HT-29 (cell line): ENCODE results near the gene GSTM5. TPM values are rescaled to one million over a fixed set of nuclear protein-coding genes. Genes with fewer than 3 reads are reported as not detected.
"Not testable (repeated sequence)": the region's sequence is repeated elsewhere in the genome, so short reads cannot be mapped to it uniquely, and the experiment has no call there.

Source experiments
- DNase-seq: peaks from one replicate; pipeline ENCODE4 v3.0.0-alpha.2; 2015; ENCODE audit warnings: low spot score
- total RNA-seq: library from RNA; depleted of rRNA; stranded (reverse); fragments of >200 nt; shearing (Covaris generic); gene quantifications from 2 replicates; pipeline ENCODE4 v1.2.3, GENCODE V29; 2014

GSTM5 gene
- total RNA-seq, 1 experiment from 2014 or later: not detected

DNA sequence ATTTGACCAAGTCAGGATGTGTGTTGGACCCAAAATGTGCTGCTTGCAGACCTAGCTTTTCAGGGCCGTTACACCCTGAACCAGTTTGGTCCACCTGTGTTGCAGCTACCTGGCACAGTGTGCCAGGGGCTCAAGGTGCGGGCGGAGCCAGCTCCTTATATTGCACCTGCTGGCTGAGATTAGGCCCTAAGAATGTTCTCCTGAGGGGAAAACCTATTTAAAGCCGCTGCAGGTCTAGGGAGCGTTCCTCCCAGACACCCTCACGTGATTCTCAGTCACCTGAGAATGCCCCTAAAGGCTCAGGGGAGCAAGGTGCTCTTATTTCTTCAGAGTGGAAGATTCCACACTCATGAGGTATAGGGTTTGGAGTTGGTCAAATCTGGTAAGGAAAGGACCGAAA lies 16.8 kb downstream of the GSTM5 start:
- no peak for DNase-seq

GRCh38 chr1:109730666-109731065 lies 18.6 kb downstream of the GSTM5 start:
- no peak for DNase-seq

GRCh38 chr1:109732390-109732881 lies 20.4 kb downstream of the GSTM5 start:
- DNase-seq: peak; percentile 67

- DNase-seq: no peak
Observed at GRCh38 chr1:109733236-109733870, 21.3 kb downstream of the GSTM5 start.

DNA sequence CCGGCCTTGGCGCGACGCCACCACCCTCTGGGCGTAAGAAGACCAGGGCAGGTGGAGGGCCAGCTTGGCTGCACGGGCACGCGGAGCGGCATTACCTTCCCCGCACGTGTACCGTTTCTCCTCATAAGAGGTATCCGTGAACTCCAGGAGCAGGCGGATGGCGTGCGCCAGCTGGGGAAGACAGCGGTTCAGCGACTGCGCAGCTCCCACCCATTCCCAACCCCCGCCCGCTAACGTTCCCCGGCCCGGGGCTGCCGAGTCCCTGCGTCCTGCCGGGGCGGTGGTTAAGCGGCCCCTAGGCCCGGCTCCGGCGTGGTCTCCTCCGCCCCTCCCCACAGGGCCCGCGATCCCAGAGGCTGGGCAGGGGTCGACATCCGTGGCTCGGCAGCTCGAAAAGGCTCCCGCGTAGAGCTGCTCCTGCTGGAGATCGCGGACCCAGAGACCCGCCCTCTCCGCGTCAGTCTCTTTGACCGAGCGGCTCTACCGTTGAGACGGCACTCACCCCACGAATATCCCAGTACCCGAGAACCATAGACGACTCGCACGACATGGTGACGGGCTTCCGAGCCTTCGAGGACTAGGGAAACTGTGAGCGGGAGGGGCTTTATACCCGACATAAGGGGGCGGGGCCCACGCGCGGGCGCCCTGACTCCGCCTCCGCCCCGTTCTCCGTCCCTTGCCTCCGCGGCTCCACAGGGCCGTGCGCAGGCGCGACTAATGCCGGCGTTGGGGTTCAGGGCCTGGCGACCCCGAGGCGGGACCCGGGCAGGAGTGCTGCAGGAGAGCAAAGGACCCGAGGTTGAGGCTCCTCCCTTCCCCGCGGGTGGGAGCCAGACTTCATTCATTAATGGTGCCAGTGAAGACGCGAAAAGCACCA lies 27.9 kb downstream of the GSTM5 start:
- DNase-seq: no peak

DNA sequence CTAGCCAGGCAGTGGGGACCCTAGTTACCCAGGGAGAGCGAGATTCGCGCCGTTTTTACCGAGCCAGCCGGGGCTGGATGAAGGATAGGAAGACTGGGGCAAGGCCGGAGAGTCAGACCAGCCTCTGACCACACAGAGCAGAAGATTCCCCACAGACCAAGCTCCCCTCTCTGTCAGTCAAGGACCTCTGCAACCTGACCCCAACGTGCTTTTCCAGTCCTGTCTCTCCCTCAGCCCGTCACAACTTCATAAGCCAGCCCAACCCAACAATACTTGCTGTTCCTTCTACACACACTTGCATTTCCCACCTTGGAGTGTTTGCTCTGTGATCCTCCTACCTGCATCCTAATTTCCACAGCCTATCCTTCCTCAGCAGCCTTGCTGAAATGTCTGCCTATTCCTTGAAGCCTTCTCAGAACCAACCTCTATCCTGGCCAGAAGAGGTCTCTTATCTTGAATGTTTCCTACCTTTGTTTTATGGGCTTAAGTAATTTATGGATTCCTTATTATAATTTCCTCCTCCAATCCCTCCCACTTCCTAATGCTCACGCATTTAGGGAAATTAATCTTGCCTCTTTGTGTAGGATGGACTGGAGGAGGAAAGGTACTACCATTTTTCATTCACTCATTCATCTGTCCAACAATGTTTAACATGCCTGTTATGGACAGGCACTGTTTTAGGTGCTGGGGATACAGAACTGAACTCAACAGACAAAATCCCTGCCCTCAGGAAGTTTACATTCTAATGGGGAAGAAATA lies 28.7 kb downstream of the GSTM5 start, which contains the start of gene GSTM3:
GSTM3 (minus strand) TSS at position 424 of the 759 bp plus-strand sequence. CDS start 751 bp downstream, outside the sequence.
- no peak for DNase-seq

GRCh38 chr1:109748311-109748710 lies 36.3 kb downstream of the GSTM5 start:
- not testable (repeated sequence) for DNase-seq

GRCh38 chr1:109749221-109749620 lies 37.2 kb downstream of the GSTM5 start:
- DNase-seq: no peak

DNA sequence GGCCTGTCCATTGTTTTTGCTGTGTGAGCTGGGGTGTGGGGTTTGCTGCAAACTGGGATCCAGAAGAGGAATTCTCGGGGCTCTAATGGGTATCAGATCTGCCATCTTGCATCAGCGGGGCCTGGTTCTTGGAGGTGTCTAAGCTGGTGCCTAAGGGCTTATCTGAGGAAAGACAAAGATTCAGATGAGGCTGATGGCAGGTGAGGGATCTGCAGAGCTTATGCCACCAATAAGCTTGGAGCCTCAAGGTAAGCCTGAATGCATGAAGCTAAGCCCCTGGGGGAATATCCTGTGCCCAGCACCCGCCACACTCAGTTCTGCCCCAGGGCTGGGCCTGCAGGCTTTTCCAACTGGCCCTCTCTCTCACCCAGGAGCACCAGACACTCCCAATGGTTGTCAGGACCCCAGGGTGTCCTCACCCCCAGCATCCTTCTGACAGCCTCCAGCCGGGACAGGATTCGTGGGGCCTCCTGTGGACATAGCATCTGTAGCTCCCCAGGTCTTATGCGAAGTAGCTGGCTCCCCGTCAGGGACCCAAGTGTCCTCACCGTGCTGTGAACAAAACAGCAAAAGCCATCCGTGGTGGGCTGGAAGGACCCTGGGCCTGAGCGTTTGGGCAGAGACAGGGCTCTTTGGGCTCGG lies 38.3 kb downstream of the GSTM5 start:
- DNase-seq: no peak

GRCh38 chr1:109750920-109751319 lies 38.9 kb downstream of the GSTM5 start:
- no peak for DNase-seq

GRCh38 chr1:109751531-109752260 lies 39.6 kb downstream of the GSTM5 start:
- no peak for DNase-seq

GRCh38 chr1:109754738-109755137 lies 42.7 kb downstream of the GSTM5 start:
- no peak for DNase-seq

- DNase-seq: not testable (repeated sequence)
Observed at GRCh38 chr1:109756325-109756724, 44.3 kb downstream of the GSTM5 start.

GRCh38 chr1:109756848-109757521 lies 44.9 kb downstream of the GSTM5 start:
- no peak for DNase-seq

DNA sequence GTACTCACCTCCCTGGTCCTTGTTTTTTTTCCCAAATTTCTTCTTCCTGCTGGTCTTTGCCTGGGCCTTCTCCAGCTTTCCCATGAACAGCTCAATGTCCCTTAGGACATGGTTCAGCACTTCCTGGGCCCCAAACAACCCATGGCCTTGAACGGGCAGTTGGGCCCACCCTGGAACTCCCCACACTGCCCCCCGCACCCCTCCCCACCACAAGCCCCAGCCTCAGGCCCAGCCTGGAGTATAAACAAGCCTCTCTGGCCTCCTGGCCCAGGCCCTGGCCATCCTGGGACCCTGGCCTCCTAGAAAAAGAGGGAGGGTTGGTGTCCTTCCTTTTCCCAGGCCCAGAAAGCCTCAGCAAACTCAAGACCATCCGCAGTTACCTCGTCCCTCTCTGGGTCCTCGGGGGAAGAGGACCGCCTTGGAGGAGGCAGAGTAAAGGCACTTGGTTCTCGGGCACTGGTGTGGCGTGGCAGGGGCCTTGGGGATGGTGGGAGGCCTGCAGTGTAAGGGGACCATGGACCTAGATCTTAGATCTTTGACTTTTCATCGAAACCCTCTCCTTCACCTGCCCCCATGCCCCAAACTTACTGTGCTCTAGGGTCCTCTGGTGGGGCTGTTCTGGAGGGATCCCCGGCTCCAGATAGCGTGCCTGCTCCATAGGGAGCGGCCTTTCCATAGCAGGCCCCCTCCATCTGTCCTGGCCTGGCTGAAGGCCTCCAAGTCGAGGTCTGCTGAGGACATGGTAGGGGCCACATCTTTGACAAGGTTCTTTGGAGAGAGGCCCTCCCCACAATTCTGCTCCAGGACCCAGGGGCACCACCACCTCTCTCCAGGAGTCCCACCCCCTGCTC lies 46.1 kb downstream of the GSTM5 start:
- no peak for DNase-seq

GRCh38 chr1:109759513-109760334 lies 47.7 kb downstream of the GSTM5 start:
- DNase-seq: no peak

DNA sequence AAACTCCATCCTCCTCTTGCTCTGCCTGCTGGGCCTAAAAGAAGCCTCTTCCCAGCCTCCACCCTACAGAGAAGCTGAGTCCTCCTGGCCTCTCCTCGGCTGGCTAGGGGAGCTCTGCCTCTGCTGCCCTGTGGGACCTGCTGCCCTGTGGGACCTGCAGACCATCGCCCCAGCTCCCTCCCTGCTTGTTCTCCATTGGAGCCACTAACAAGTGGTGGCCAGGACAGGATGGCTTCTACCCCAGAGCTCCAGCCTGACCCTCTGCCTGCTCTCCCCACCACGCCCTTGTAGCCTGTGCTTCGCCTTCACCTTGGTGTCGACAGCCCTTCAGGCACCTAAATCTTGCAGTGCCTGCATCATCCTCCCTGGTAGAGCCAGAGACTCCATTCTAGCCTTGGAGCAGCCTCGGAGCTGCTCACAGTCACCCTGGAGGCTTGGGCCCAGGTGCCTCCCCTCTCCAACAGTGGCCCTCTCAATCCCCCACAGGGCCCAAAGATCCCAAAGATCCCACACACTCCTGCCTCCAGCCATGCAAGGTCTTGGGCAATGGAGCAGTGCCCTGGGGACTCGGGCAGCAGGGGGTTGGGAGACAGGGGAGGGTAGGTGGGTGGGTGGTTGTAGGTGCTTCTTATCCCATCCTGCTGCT lies 48.7 kb downstream of the GSTM5 start:
- DNase-seq: no peak
